NCI-H1105 treated with DMSO at 0.1 percent for 48 hours (cell line): ENCODE data around the gene CFAP410.

Source experiments
- DNase-seq: peaks from one replicate; lab custom pipeline; 2025; lab: John Stamatoyannopoulos, UW

Gene CFAP410

DNA sequence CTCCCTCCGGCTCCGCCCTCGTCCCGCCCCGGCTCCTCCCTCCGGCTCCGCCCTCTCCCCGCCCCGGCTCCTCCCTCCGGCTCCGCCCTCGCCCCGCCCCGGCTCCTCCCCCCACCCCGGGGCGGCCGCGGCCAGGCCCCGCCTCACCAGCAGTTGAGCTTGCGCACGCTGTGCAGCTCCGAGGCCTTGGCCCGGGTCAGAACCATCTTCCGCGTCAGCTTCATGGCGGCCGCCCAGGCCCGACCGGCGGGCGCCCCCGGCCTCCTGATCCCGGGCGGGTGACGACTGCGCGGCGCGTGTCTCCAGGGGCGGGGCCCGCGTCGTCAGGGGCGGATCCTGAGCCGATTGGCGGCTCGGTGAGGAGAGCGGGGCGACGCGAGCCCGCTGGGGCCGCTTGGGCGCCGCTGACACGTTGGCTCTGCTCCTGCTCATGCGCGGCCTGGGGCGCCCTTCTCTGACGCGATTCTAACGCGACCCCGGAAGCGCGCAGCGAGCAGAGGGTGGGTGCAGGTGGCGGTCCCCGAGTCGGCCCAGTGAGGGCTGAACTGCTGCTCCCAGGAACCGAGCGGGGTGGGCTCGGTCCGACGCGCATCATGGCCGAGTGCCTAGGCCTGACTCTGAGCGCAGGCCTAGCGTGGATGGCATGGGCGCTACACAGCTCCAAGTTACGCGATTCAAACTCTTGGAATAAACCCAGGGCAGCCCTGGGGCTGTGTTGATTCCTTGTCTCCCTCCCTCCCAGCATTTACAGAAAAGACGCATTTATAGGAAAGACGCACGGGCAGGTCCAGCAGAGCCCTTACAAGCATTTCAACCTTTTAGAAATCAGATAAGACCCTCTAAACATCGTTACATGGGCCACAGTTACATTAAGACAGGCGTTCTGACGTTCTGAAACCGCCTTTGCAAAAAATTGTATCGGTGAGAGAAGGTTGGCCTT lies at the start of gene CFAP410:
Gene CFAP410 (minus strand): TSS at position 420 of the 940 bp plus-strand sequence. CDS start 196 bp downstream, at position 224.
- DNase-seq, result peak; percentile 93

DNA sequence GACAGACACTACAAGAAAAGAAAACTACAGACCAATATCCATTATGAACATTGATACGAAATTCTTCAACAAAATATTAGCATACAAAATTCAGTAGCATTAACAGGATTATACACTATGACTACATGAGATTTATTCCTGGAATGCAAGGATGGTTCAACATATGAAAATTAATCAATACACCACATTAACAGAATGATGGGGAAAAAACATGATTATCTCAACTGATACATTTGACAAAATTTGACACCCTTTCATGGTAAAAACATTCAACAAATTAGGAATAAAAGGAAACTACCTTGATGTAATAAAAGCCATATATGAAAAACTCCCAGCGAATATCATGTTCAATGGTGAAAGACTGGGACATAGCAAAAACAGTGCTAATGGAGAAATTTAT lies 45.8 kb upstream of the CFAP410 start:
- DNase-seq, result no peak

DNA sequence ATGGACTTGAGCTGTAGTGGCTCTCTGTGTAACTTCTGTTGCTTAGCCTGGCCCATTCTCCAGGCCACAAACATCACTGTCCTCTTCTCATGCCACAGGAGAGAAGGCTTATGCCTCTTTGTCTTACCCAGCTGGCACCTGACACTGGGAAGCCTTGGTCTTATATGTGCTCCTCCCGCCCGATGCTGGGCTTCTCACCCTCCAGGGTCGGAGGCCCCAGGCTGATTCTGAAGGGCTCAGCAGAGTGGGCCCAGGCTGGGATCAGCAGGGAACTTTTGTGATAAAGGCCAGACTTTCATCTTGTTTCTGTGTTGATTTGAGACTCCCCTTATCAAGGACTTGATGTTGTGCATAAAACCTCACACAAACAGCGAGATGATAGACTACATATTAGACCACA lies 44.0 kb upstream of the CFAP410 start:
- DNase-seq, result no peak

DNA sequence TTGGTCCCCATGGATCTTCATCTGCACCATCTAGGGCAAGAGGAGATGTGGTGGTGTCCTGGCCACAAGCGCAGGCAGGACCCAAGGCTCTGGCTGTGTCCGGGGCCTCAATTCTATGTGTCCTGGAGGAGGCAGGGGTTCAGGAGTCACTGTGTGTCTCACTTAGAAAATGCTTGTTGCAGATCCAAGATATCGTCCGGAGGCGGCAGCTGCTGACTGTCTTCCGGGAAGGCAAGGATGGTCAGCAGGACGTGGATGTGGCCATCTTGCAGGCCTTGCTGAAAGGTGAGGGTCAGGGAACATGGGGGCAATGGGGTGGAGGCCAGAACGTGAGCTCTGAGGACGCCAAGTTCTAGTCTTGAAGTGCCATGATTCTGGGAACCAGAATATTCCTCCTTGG lies 43.3 kb upstream of the CFAP410 start:
- DNase-seq, result no peak

DNA sequence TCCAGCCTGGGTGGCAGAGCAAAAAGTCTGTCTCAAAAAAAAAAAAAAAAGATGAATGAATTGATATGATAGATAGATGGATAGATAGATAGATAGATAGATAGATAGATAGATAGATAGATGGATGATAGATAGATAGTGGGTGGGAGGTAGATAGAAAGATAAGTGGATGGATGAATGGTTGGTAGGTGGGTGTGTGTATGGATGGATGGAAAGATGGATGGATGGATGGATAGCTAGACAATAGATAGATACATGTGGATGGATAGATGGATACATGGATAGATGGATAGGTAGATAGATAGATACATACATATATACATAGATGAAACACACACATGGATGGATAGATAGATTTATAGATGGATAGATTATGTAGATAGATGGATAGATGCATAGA lies 42.7 kb upstream of the CFAP410 start:
- DNase-seq, result no peak

DNA sequence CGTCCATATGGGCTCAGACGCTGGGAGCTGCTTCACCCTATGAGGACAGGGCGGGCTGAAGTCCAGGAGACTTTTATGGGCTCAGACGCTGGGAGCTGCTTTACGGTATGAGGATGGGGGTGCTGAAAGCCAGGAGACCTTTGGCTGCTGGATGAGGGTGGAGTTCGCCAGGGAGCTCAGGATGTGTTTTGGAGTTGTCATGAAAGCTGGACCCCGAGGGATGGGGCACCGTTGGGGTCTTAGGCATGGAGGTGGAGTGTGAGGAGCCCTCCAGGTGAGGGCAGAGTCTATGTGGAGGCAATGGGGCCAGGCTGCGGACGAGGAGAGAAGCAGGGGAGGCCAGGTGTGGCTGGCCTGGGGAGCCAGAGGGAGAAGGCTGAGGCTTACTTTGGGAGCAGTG lies 41.7 kb upstream of the CFAP410 start:
- no peak for DNase-seq

DNA sequence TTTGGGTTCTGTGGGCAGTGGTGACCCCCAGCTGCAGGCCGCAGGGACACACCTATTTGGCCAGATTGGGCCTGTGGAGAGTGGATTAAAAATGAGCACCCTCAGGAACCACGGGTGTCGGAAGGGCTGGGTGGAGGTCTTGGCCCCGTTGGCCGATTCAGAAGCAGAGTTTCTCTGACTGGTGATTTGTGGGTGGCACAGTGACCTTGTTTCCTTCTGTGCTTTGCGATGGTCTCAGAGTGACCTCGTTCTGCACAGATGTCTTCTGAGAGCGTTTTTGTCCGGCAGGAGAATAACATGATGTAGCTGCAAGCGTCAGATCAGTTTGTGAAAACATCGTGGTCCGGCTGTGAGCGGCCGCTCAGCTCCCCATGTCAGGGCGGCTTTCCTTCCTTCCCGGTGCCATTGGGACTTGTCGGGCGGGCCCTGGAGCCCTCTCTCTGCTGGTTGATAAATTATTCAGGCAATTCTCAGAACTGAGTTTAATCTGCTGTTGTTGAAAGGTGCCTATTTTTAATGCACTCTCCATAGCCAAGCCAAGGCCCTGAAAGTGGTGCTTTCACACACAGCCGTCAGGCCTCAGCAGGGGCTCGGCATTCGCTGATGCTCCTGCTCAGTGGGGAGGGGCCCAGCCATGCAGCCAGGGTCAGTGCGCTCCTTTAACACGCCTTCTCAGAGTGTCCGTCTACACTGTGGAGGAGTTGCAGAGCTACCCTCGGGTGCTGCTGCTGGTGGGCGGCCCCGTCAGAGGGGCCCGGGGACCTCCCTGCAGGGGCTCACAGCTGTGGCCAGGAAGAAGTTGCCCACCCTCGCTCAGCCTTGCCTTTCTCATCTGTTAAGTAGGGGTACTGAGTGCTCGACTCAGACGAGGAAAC lies 41.0 kb upstream of the CFAP410 start:
- DNase-seq, result no peak

DNA sequence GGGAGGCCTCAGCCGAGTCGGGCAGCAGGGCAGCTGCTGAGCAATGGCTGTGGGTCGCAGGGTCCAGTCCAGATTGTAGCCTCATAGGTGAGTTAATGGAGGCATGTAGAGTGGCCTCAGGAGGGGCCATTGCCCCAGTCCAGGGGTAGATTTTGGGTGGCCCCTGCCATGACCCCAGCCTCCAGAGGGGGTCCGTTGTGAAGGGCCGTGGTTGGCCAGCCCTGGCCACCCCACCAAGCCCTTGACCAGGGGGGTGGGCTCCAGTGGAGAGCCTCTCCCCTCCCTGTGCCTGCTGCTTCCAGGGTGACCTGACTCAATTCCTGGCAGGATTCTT lies 40.3 kb upstream of the CFAP410 start:
- no peak for DNase-seq

DNA sequence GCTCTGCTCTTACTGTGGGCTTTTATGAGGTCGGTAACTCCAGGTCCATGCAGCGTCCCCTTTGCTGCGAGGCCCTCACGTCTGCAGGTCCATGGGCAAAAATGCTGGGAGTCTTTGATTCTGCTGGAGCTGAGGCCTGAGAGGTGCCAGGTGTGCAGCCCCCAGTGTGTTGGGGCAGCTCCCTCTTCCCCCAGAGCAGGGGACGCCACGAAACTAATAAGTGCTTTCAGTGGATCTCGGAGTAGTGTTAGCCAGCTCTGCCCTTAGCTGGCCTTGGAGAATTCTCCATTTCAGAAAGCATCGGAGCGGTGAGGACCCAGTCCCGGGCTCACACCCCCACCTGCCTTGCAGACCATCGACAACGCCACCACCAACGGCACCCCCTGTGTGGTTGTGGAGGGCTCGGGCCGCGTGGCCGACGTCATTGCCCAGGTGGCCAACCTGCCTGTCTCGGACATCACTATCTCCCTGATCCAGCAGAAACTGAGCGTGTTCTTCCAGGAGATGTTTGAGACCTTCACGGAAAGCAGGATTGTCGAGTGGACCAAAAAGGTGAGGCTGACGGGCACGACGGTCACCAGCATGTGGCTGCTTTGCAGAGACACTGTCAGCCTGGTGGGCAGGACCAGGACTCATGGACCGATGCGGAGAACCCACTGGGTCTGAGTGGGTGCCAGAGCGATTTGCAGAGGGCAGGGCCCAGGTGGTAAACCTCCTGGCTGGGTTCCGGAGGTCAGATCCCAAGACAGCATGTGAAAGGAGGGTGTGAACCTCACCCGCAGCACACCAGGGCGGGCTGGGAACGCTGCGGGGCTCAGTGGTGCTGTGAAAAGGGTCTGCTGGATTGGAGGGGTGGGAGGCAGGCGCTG lies 39.7 kb upstream of the CFAP410 start:
- no peak for DNase-seq

DNA sequence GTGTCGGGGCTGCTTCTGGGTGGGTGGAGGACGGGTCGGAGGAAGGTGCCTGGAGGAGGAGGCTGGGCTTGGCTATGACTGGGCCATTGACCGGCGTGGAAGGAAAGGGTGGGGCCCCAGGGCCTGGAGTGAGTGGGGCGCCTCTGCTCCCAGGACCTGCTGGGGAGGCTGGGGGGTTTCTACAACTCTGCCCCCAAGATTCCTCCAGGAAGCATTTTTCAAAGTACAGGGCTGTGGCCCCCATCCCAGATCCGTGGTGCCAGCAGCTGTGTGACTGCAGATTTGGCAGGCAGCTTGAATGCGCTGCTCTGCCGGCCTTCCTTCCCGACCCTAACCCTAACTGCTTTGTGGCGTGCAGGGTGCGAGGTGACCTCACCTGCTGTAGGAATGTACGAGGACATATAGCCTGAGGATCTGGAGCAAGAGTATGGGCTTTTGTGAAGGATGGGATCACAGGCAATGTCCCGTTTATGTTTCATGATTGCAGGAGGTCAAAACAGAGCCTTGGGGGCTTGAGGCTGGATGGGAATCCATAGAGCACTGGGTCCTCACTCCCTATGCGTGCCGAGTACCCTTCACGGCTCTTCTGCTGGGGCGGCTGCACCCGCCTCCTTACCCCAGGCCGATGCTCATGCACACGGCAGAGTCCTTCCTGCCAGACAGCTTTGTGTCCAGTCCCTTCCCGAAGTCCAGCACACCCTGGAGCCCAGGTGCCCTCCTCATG lies 38.9 kb upstream of the CFAP410 start:
- no peak for DNase-seq

DNA sequence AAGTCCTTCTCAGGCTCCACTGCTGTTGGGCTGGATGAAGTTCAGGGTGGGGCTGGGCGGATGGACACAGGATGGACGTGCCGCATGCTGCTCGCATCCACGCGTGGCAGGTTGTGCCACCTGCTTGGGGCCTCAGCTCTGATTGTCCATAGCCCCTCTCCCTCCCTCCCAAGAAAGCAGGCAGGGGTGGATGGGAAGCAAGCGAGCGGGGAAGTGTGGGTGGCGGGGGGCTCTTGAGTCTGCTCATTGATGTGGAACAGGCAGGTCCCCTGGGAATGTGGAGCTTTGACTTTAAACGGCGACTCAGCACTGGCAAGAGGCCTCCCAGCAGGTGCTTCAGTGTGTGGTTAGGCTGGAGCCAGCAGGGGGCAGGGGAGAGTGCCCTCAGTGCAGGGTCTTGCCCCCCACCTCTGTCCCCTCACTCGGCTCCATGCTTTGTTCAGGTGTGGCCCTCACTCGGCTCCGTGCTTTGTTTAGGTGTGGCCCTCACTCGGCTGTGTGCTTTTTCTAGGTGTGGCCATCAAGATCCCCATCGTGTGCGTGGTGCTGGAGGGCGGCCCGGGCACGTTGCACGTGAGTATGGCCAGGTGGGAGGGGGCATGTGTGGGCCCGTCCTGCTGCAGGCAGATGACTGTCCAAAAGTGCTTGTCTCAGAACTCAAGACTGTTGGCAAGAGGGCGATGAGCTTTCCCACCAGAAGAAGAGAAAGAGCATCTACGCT lies 38.2 kb upstream of the CFAP410 start:
- no peak for DNase-seq

DNA sequence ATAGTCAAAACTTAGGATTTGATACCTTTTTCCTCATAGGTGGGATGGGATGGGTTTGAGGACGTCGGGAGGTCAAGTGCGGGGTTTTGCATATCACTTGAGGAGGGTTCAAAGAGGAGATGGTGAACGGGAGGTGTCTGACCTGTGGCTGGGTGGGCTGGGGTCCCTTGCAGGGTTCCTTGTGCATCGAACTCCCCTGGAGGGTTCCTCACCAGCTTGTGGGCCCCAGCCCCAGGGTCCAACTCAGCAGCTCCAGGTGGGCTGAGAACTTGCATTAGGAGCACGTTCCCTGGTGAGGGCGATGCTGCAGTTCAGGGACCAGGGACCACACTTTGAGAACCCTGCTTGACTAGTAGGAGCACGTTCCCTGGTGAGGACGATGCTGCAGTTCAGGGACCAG lies 37.4 kb upstream of the CFAP410 start:
- DNase-seq, result no peak

DNA sequence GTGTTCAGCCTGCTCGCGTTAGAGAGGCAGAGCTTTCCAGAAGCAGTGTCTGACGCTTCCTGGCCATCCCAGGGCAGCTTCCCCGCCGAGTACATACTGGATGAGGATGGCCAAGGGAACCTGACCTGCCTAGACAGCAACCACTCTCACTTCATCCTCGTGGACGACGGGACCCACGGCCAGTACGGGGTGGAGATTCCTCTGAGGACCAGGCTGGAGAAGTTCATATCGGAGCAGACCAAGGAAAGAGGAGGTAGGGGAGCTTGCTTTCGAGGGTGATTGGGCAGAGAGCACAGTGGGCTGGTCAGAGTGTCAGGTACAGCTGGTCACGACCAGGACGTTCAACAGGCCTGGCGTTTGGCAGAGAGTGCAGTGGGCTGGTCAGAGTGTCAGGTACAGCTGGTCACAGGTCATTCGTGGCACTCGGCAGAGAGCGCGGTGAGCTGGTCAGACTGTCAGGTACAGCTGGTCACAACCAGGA lies 36.6 kb upstream of the CFAP410 start:
- no peak for DNase-seq

DNA sequence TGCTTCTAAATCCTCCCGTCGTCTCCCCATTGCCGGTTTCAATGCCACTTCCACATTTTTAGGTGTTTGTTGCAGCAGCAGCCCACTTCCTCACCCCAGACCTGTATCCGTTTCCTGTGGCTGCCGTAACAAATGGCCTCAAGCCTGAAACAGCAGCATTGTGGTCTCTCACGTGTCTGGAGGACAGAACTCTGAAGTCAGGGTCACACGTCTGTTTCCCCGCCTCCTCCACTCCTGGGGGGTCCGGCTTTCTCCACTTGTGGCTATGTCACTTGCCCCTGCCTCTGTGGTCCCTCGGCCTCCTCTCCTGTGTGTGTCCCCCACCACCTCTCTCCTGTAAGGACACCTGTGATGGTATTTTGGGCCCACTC lies 36.1 kb upstream of the CFAP410 start:
- no peak for DNase-seq

DNA sequence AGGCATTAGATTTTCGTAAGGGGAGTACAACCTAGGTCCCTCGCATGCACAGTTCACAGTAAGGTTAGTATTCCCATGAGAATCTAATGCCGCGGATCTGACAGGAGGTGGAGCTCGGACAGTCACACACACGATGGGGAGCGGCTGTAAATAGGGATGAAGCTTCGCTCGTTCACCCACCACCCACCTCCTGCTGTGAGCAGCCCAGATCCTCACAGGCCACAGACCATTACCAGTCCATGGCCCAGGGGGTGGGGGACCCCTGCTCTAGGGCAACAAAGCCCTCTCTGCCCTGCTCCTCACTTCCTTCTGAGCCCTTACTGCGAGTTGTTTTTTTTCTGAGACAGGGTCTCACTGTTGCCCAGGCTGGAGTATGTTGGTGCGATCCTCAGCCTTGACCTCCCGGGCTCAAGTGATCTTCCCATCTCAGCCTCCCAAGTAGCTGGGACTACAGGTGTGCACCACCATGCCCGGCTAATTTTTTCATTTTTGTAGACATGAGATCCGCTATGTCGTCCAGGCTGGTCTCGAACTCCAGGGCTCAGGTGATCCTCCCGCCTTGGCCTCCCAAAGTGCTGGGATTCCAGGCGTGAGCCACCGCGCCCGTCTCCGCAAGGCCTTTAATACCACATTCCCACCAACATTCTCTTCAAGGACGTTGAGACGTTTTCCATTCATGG lies 35.6 kb upstream of the CFAP410 start:
- no peak for DNase-seq

DNA sequence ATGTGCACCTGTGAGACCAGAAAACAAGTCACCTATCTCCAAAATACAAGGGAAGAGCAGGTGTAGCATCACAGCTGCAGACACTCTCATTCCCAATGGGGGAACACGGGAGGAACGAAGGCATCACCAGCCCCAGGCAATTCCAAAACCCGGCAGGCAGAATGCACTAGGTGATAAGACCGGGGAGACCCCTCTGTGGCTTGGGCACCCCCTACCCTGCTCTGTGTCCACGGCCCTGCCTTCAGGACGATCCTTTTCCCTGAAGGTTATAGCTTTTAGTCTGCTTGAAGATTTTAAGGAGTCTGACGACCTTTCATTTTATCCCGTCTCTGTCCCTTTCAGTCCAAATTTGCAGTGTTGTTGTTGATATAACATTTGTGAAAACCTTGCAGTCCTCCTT lies 33.4 kb upstream of the CFAP410 start:
- DNase-seq, result no peak

DNA sequence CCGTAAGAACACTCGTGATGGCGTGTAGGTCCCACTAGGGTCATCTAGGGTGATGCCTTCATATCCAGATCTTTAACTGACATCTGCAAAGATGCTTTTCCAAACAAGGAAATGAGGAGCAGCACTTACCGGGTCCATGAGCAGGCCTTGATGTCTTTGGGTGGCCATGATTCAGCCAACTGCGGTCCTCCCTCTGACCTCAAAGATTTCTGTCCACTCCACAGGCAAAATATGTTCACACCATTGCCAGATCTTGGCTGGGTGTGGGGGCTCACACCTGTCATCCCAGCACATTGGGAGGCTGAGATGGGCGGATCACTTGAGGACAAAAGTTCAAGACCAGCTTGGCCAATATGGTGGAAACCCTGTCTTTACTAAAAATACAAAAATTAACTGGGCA lies 32.4 kb upstream of the CFAP410 start:
- no peak for DNase-seq

DNA sequence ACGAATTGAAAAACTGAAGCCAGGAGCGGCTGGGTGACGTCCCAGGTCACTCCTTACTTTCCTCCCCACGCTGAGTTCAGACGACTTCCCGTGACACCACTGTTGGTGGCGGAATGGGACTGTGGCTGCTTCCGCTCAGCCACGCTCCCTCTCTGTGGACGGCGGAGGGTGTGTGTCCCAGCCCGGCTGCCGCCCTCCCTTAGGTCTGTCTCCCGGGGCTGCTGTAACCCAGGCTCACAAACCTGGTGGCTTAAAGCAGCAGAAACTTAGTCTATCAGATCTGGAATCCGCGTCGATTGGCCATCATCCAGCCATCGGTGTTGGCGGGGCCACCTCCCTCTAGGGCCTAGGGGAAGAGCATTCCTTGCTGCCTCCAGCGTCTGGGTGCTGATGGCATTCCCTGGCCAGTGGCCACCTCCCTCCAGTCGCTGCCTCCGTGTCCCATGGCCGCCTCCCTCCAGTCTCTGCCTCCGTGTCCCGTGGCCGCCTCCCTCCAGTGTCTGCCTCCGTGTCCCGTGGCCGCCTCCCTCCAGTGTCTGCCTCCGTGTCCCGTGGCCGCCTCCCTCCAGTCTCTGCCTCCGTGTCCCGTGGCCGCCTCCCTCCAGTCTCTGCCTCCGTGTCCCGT lies 31.7 kb upstream of the CFAP410 start:
- no peak for DNase-seq

DNA sequence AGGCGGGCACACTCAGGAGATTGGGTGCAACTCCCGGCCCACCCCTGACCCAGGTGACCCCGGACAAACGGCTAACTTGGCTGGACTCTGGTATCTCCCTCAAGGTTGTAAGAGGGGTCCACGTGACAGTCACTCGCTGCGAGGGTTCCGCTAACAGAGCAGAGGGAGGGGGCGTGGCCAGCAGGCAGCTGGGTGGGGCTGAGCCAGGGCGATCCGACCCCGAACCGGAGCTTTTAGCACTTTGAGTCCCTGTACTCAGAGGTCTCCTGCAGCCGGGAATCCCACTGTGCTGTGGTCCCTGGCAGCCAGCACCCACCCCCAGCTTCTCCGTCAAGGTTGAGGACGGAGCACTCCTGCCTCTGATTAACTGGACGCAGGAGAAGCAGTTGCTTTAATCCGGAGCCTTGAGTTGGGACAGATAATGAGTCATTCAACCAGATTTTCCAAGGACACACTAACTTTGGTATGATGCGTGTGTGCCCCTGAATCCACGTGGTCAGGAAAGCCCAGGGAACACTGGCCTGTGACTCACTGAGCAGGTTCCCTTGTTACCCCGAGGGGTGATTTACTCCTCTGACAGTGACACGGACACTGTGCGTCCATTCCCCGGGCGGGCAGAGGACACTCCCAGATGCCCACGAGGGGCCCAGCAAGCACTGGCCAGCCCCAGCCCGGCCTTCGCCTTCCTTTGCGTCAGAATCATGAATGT lies 31.0 kb upstream of the CFAP410 start:
- DNase-seq, result peak; percentile 64
